IMR-90 (cell line): ENCODE data around the gene MUC20. TPM values are rescaled to one million over a fixed set of nuclear protein-coding genes. Genes with fewer than 3 reads are reported as not detected.

Experiments used
- ATAC-seq: fragments of 200-7000 bp; cut with Tn5 transposase; 2 replicates; pipeline ENCODE4 v1.9.1; 2020; ENCODE audit warnings: low read depth, mild to moderate bottlenecking, moderate library complexity
- BruUV-seq: library from RNA; stranded (reverse); fragments of 400-500 nt; replicated peaks from 2 replicates; lab custom pipeline; 2021; lab: Mats Ljungman, UMichigan
- CTCF ChIA-PET: fragments of 300-600 bp; formaldehyde crosslinking; extraction: SDS; loops from one replicate; lab custom pipeline; 2021; ENCODE audit warnings: antibody characterized with exemption; lab: Yijun Ruan, JAX
- POLR2A ChIA-PET: fragments of 300-600 bp; sonication (Branson Sonifier 250); formaldehyde crosslinking; loops from one replicate; lab custom pipeline; 2022; ENCODE audit warnings: antibody characterized with exemption; ENCODE audit not compliant: unreplicated experiment; lab: Charles Lee
- DNase-seq: peaks from one replicate; pipeline ENCODE4 v3.0.0; 2013
- H2AFZ ChIP-seq: replicated peaks from 2 replicates; pipeline ENCODE3; 2013; ENCODE audit warnings: low read length, mild to moderate bottlenecking; ENCODE audit not compliant: poor library complexity
- H2AK5ac ChIP-seq: 2 replicates; pipeline ENCODE4 v1.6.1; 2013; ENCODE audit warnings: low read depth, low read length, inconsistent platforms
- H2AK9ac ChIP-seq: replicated peaks from 2 replicates; pipeline ENCODE3; 2013; ENCODE audit warnings: mild to moderate bottlenecking, low read depth, low read length, moderate library complexity; ENCODE audit not compliant: poor library complexity
- H2BK120ac ChIP-seq: 2 replicates; pipeline ENCODE4 v1.6.1; 2013; ENCODE audit warnings: low read depth, low read length, inconsistent platforms
- H2BK15ac ChIP-seq: 3 replicates; pipeline ENCODE4 v1.6.1; 2013; ENCODE audit warnings: low read depth, low read length, inconsistent platforms
- H2BK20ac ChIP-seq: 2 replicates; pipeline ENCODE4 v1.6.1; 2013; ENCODE audit warnings: low read depth, mild to moderate bottlenecking, inconsistent platforms, low read length, moderate library complexity
- H2BK5ac ChIP-seq: 2 replicates; pipeline ENCODE4 v1.6.1; 2013; ENCODE audit warnings: mild to moderate bottlenecking, low read depth, low read length, inconsistent platforms; ENCODE audit not compliant: poor library complexity, severe bottlenecking
- H3K14ac ChIP-seq: replicated peaks from 2 replicates; pipeline ENCODE4 v1.6.1; 2013; ENCODE audit warnings: low read depth, low read length, inconsistent platforms
- H3K18ac ChIP-seq: 2 replicates; pipeline ENCODE4 v1.6.1; 2013; ENCODE audit warnings: low read depth, low read length, control low read depth
- H3K23ac ChIP-seq: 2 replicates; pipeline ENCODE4 v1.6.1; 2013; ENCODE audit warnings: low read depth, low read length, inconsistent platforms
- H3K27ac ChIP-seq: 2 replicates; pipeline ENCODE4 v1.5.1; 2013; ENCODE audit warnings: mild to moderate bottlenecking, control low read depth, low read length; ENCODE audit not compliant: insufficient read depth
- H3K27me3 ChIP-seq: 2 replicates; pipeline ENCODE4 v1.6.1; 2013; ENCODE audit warnings: low read length; ENCODE audit not compliant: control insufficient read depth, insufficient read depth
- H3K36me3 ChIP-seq: 2 replicates; pipeline ENCODE4 v1.6.1; 2013; ENCODE audit warnings: low read length, mixed read lengths; ENCODE audit not compliant: control insufficient read depth, insufficient read depth
- H3K4ac ChIP-seq: 2 replicates; pipeline ENCODE4 v1.6.1; 2013; ENCODE audit warnings: low read depth, low read length, inconsistent platforms
- H3K4me1 ChIP-seq: 2 replicates; pipeline ENCODE4 v1.6.1; 2013; ENCODE audit warnings: low read length, mixed read lengths; ENCODE audit not compliant: control insufficient read depth, insufficient read depth
- H3K4me2 ChIP-seq: 2 replicates; pipeline ENCODE4 v1.6.1; 2013; ENCODE audit warnings: low read depth, mild to moderate bottlenecking, control low read depth, low read length, moderate library complexity
- H3K4me3 ChIP-seq: 2 replicates; pipeline ENCODE4 v1.5.1; 2013; ENCODE audit warnings: low read depth, mild to moderate bottlenecking, control low read depth, low read length, moderate library complexity; ENCODE audit not compliant: insufficient read depth
- H3K56ac ChIP-seq: 2 replicates; pipeline ENCODE4 v1.6.1; 2013; ENCODE audit warnings: low read length, inconsistent platforms; ENCODE audit not compliant: insufficient read depth; ENCODE audit errors: extremely low read depth
- H3K79me1 ChIP-seq, 2 experiments: 2 replicates each; pipeline ENCODE4 v1.6.1; 2013; ENCODE audit warnings: low read length in 2 of 2, inconsistent platforms in 1 of 2, low read depth in 1 of 2
- H3K9ac ChIP-seq: 2 replicates; pipeline ENCODE4 v1.6.1; 2013; ENCODE audit warnings: low read depth, low read length, control low read depth
- H3K9me1 ChIP-seq: 2 replicates; pipeline ENCODE4 v1.6.1; 2013; ENCODE audit warnings: low read length, inconsistent platforms; ENCODE audit not compliant: insufficient read depth
- H3K9me3 ChIP-seq: 2 replicates; pipeline ENCODE4 v1.6.1; 2013; ENCODE audit warnings: low read length; ENCODE audit not compliant: control insufficient read depth, insufficient read depth
- H4K20me1 ChIP-seq: 2 replicates; pipeline ENCODE4 v1.6.1; 2013; ENCODE audit warnings: low read length, inconsistent platforms; ENCODE audit not compliant: insufficient read depth
- H4K5ac ChIP-seq: 2 replicates; pipeline ENCODE4 v1.6.1; 2013; ENCODE audit warnings: mild to moderate bottlenecking, low read depth, low read length, control low read depth
- H4K8ac ChIP-seq, 2 experiments: 2 replicates each; pipeline ENCODE4 v1.6.1; 2013; ENCODE audit warnings: low read depth in 2 of 2, low read length in 2 of 2, control low read depth in 1 of 2, inconsistent platforms in 1 of 2
- H4K91ac ChIP-seq: 2 replicates; pipeline ENCODE4 v1.6.1; 2013; ENCODE audit warnings: low read depth, low read length, inconsistent platforms; ENCODE audit not compliant: insufficient read depth
- MAFK ChIP-seq: IDR thresholded peaks from 2 replicates; pipeline ENCODE4 v1.6.1; 2012; ENCODE audit warnings: low read depth, low read length, improper control_type of control experiment
- MAZ ChIP-seq: IDR thresholded peaks from 2 replicates; pipeline ENCODE4 v1.6.1; 2012; ENCODE audit warnings: low read depth, mild to moderate bottlenecking, low read length, improper control_type of control experiment, moderate library complexity, borderline replicate concordance
- POLR2A ChIP-seq: IDR thresholded peaks from 2 replicates; pipeline ENCODE4 v1.6.1; 2012; ENCODE audit warnings: mild to moderate bottlenecking, low read depth, low read length
- RAD21 ChIP-seq: IDR thresholded peaks from 2 replicates; pipeline ENCODE4 v1.6.1; 2012; ENCODE audit warnings: low read length, improper control_type of control experiment
- WGBS, 2 experiments: methylation state at CpG; one replicate each; pipeline versions ENCODE4 v1.1.5 to v1.1.7; 2013; ENCODE audit warnings: missing lambda C conversion rate in 2 of 2; ENCODE audit not compliant: insufficient read length in 1 of 2; ENCODE audit errors: extremely low coverage in 2 of 2; 5-methylcytosine and 5-hydroxymethylcytosine counted together
- dilution Hi-C: fragments of 300-500 bp; cut with HindIII; formaldehyde crosslinking; loops from one replicate; pipeline ENCODE4 v1.14.3; 2018; ENCODE audit warnings: low sequenced_read_pairs; ENCODE audit not compliant: unreplicated experiment
- in situ Hi-C: fragments of 300-500 bp; cut with MboI; formaldehyde crosslinking; loops from 3 replicates; pipeline ENCODE4 v1.14.3; 2019; ENCODE audit warnings: low sequenced_read_pairs, inconsistent platforms, mixed read lengths
- intact Hi-C: fragments of 100-400 bp; cut with micrococcal nuclease; formaldehyde crosslinking; loops from 2 replicates; pipeline ENCODE4 v1.10.0; 2022
- polyA plus RNA-seq, 3 experiments: library from polyadenylated mRNA; depleted of rRNA; stranded (reverse); fragments of >200 nt; gene quantifications; 2 replicates each; pipeline ENCODE4 v1.2.3, GENCODE V29; 2012; ENCODE audit warnings: low replicate concordance in 1 of 3
- total RNA-seq: library from RNA; depleted of rRNA; stranded (reverse); fragments of >200 nt; gene quantifications from 2 replicates; pipeline ENCODE4 v1.2.3, GENCODE V29; 2012
- TF ChIP-seq, protein P1 (sequence below): fragments of 150-350 bp; IDR thresholded peaks from 2 replicates; pipeline ENCODE4 v1.6.1; 2016; ENCODE audit warnings: low read depth, mild to moderate bottlenecking, low read length, moderate library complexity, borderline replicate concordance

MUC20 gene
- total and polyA plus RNA-seq, 2 of the 4 experiments (the other 2 are of a cell fraction) = 0.12 TPM; not detected in 1

DNA sequence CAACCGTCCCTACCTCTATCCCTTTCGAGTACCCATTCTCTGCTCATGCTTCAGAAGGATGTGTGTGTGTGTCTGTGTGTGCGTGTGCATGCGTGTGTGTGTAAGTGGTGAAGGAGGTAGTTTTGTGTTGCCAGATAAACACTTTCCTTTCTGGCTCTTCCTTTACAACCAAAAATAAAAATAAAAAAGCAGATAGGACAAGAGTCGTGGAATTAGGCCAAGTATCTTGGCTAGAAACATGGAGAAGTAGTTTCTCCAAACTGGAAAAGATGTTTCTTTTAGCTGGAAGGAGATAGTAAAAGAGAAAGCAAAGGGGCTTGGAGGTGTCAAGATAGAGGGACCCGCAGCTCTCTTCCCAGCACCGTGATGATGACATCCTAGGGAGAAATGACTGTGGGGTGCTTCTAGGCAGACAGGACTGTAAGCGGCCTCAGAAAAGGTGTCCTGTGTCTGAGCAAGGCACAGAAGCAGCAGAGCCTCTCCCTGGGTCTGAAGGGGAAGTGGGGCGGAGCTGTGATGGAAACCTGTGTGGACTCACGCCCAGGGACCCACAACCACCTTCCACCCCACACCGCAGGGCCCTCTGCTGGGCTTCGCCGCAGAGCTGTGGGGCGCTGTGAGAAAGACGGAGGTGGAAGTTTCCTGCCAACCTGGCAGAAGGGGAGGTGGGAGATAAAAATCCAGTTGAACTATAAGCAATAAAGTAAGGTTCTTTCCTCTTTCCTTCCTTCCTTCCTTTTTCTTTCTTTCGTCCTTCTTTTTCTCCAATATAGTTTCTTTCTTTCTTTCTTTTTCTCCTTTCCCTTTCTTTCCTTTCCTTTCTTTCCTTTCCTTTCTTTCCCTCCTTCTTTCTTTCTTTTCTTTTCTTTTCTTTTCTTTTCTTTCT is 35.3 kb downstream of the MUC20 start:
- Histone ChIP-seq H4K91ac (no peak overlapping the region), H3K27ac (no peak overlapping the region), H3K9ac (no peak overlapping the region), H4K20me1 (no peaks in the 10 kb centered on the region), H3K36me3 (no peaks in the 10 kb centered on the region), H3K9me3 (no peaks in the 10 kb centered on the region), H3K4ac (no peak overlapping the region), H3K4me3 (no peak overlapping the region), H3K4me1 (no peaks in the 10 kb centered on the region), H4K8ac (no peak overlapping the region), H3K56ac (no peak overlapping the region), H2AK9ac (no peak overlapping the region), H4K5ac (no peak overlapping the region), H3K9me1 (no peaks in the 10 kb centered on the region; the same call in 1 of the 2 replicates), H3K4me2 (no peak overlapping the region), H2BK5ac (no peak overlapping the region), H2AK5ac (no peak overlapping the region), H2AFZ (no peak overlapping the region), H3K27me3 (peaks cover 49% of the 10 kb centered on the region), H3K23ac (no peak overlapping the region), H2BK20ac (no peak overlapping the region), H2BK15ac (no peak overlapping the region), H3K79me1 (no peaks in the 10 kb centered on the region), H3K18ac (no peak overlapping the region), H3K14ac (no peak overlapping the region), H2BK120ac (no peak overlapping the region)
- DNase-seq (no peak), ATAC-seq (no peak)
- TF ChIP-seq MAFK (no peak), RAD21 (no peak), MAZ (no peak), POLR2A (no peak)
- TF ChIP-seq, protein P1, sequence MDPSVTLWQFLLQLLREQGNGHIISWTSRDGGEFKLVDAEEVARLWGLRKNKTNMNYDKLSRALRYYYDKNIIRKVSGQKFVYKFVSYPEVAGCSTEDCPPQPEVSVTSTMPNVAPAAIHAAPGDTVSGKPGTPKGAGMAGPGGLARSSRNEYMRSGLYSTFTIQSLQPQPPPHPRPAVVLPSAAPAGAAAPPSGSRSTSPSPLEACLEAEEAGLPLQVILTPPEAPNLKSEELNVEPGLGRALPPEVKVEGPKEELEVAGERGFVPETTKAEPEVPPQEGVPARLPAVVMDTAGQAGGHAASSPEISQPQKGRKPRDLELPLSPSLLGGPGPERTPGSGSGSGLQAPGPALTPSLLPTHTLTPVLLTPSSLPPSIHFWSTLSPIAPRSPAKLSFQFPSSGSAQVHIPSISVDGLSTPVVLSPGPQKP = no peak
- intact Hi-C loops (no loop called here), in situ Hi-C loops (loop anchor here (5.0 kb wide), 1 partner anchor 51 kb away; no protein-coding TSS in a partner anchor), dilution Hi-C loops (no loop called here)
- no TSS peak for BruUV-seq
- POLR2A ChIA-PET = no interaction called here
- WGBS, 2 experiments = no CpG with 5 or more reads among the region's 16 CpGs
- CTCF ChIA-PET = no interaction called here
